ENCODE measurements around the gene PRKCA.

GRCh38 chr17:66552371-66552770 is 250.0 kb downstream of the PRKCA start:
- TF ChIP-seq, protein P1, sequence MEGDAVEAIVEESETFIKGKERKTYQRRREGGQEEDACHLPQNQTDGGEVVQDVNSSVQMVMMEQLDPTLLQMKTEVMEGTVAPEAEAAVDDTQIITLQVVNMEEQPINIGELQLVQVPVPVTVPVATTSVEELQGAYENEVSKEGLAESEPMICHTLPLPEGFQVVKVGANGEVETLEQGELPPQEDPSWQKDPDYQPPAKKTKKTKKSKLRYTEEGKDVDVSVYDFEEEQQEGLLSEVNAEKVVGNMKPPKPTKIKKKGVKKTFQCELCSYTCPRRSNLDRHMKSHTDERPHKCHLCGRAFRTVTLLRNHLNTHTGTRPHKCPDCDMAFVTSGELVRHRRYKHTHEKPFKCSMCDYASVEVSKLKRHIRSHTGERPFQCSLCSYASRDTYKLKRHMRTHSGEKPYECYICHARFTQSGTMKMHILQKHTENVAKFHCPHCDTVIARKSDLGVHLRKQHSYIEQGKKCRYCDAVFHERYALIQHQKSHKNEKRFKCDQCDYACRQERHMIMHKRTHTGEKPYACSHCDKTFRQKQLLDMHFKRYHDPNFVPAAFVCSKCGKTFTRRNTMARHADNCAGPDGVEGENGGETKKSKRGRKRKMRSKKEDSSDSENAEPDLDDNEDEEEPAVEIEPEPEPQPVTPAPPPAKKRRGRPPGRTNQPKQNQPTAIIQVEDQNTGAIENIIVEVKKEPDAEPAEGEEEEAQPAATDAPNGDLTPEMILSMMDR (conservative IDR thresholded peaks at IDR 0.05; ENCODE audit: low read length): no peak
- no peak for TF ChIP-seq EZH2phosphoT487 (IDR thresholded peaks at IDR 0.05; ENCODE audit: borderline replicate concordance)
